ENCODE data around the gene STARD9.

Gene STARD9

DNA sequence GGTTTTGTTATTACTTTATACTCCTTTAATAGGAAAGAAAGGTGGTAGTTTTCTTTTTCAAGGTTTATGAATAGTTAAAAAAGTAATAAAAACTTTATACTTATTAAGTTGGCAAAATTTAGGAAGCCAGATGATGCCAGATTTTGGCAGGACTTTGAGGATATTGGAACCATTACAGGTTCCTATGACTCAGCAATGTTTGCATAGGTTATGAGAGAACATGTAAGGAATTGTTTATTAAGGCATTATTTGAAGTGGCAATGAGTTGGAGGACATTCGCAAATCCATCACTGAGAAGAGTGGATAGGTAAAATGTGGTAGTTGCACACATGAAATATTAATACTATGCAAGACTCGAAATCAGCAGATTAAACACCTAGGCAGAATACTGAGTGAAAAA is 131.7 kb downstream of the STARD9 start:
- Histone ChIP-seq H4K20me1 (ENCODE audit: insufficient read depth, low read length, poor library complexity, severe bottlenecking) (peaks cover 2% of the 10 kb centered on the region), H3K4me2 (ENCODE audit: low read depth, low read length, poor library complexity, severe bottlenecking) (no peak overlapping the region), H2AFZ (ENCODE audit: low read length) (no peak overlapping the region), H3K4me1 (ENCODE audit: insufficient read depth, low read length, poor library complexity, severe bottlenecking) (no peaks in the 10 kb centered on the region), H3K36me3 (ENCODE audit: insufficient read depth, low read length) (peaks cover 21% of the 10 kb centered on the region; the same call in 1 of the 2 replicates), H3F3A (ENCODE audit: low read depth) (no peaks in the 10 kb centered on the region; the same call in 1 of the 2 replicates), H3K9me3 (ENCODE audit: insufficient read depth, low read depth, low read length) (no peaks in the 10 kb centered on the region), H3K9me2 (replicated peaks; ENCODE audit: low read depth, low read length) (no peaks in the 10 kb centered on the region), H3K9ac (ENCODE audit: low read depth, low read length, poor library complexity, severe bottlenecking) (no peak overlapping the region), H3K4me3 (ENCODE audit: low read length, poor library complexity, severe bottlenecking) (no peak overlapping the region), H3K27me3 (ENCODE audit: insufficient read depth, low read length, poor library complexity, severe bottlenecking) (no peaks in the 10 kb centered on the region), H3K79me2 (ENCODE audit: insufficient read depth, low read length) (no peaks in the 10 kb centered on the region; the same call in 1 of the 2 replicates)
- TF ChIP-seq, protein P1, sequence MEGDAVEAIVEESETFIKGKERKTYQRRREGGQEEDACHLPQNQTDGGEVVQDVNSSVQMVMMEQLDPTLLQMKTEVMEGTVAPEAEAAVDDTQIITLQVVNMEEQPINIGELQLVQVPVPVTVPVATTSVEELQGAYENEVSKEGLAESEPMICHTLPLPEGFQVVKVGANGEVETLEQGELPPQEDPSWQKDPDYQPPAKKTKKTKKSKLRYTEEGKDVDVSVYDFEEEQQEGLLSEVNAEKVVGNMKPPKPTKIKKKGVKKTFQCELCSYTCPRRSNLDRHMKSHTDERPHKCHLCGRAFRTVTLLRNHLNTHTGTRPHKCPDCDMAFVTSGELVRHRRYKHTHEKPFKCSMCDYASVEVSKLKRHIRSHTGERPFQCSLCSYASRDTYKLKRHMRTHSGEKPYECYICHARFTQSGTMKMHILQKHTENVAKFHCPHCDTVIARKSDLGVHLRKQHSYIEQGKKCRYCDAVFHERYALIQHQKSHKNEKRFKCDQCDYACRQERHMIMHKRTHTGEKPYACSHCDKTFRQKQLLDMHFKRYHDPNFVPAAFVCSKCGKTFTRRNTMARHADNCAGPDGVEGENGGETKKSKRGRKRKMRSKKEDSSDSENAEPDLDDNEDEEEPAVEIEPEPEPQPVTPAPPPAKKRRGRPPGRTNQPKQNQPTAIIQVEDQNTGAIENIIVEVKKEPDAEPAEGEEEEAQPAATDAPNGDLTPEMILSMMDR (conservative IDR thresholded peaks at IDR 0.05; ENCODE audit: low read length): no peak
- TF ChIP-seq EZH2phosphoT487 (IDR thresholded peaks at IDR 0.05; ENCODE audit: borderline replicate concordance): no peak

DNA sequence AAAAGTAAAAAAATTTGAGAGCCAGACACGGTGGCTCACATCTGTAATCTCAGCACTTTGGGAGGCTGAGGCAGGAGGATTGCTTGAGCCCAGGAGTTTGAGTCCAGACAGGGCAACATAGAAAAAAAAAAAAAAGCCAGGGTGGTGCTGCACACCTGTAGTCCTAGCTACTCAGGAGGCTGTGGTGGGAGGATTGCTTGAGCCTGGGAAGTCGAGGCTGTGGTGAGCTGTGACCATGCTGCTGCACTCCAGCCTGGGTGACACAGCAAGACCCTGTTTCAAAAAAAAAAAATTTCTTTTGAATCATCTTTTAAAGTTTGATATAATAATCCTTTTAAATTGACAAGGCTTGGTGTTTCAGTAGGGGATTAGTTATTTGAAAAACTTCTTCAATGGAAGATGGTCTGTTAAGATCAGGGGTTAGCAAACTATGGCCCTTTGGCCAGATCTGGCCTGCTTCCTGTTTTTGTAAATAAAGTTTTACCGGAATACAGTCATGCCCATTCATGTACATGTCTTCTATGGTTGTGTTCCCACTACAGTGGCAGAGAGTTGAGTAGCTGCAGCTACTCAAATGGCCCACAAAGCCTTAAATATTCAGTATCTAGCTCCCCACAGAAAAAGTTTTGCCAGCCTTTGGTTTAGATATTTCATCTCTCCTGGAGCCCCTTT is 132.6 kb downstream of the STARD9 start:
- Histone ChIP-seq H3F3A (ENCODE audit: low read depth) (no peaks in the 10 kb centered on the region; the same call in 1 of the 2 replicates), H3K36me3 (ENCODE audit: insufficient read depth, low read length) (peaks cover 21% of the 10 kb centered on the region; the same call in 1 of the 2 replicates), H4K20me1 (ENCODE audit: insufficient read depth, low read length, poor library complexity, severe bottlenecking) (peaks cover 2% of the 10 kb centered on the region), H3K27me3 (ENCODE audit: insufficient read depth, low read length, poor library complexity, severe bottlenecking) (no peaks in the 10 kb centered on the region), H3K4me2 (ENCODE audit: low read depth, low read length, poor library complexity, severe bottlenecking) (no peak overlapping the region), H3K4me1 (ENCODE audit: insufficient read depth, low read length, poor library complexity, severe bottlenecking) (no peaks in the 10 kb centered on the region), H3K79me2 (ENCODE audit: insufficient read depth, low read length) (no peaks in the 10 kb centered on the region; the same call in 1 of the 2 replicates), H3K9me3 (ENCODE audit: insufficient read depth, low read depth, low read length) (no peaks in the 10 kb centered on the region), H3K9me2 (replicated peaks; ENCODE audit: low read depth, low read length) (no peaks in the 10 kb centered on the region), H3K9ac (ENCODE audit: low read depth, low read length, poor library complexity, severe bottlenecking) (no peak overlapping the region), H3K4me3 (ENCODE audit: low read length, poor library complexity, severe bottlenecking) (no peak overlapping the region), H2AFZ (ENCODE audit: low read length) (no peak overlapping the region)
- TF ChIP-seq EZH2phosphoT487 (IDR thresholded peaks at IDR 0.05; ENCODE audit: borderline replicate concordance): no peak
- TF ChIP-seq, protein P1 (conservative IDR thresholded peaks at IDR 0.05; ENCODE audit: low read length): no peak

DNA sequence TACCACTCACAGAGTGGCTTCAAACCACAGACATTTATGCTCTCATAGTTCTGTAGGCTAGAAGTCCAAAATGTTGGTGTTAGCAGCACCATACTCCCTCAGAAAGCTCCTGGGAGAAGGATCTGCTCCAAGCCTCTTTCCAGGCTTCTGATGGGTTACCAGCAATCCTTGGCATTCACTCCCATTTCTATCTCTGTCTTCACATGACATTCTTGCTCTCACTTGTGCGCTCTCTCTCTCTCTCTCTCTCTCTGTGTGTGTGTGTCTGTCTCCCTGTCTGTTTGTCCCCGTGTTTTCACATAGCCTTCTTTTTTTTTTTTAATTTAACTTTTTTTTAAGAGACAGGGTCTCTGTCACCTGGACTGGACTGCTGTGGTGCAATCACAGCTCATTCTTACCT is 135.3 kb downstream of the STARD9 start:
- Histone ChIP-seq H3K4me1 (ENCODE audit: insufficient read depth, low read length, poor library complexity, severe bottlenecking) (no peaks in the 10 kb centered on the region), H2AFZ (ENCODE audit: low read length) (no peak overlapping the region), H3F3A (ENCODE audit: low read depth) (no peaks in the 10 kb centered on the region; the same call in 1 of the 2 replicates), H3K9ac (ENCODE audit: low read depth, low read length, poor library complexity, severe bottlenecking) (no peak overlapping the region), H3K9me3 (ENCODE audit: insufficient read depth, low read depth, low read length) (no peaks in the 10 kb centered on the region), H4K20me1 (ENCODE audit: insufficient read depth, low read length, poor library complexity, severe bottlenecking) (peaks cover 2% of the 10 kb centered on the region), H3K79me2 (ENCODE audit: insufficient read depth, low read length) (peaks cover 4% of the 10 kb centered on the region; the same call in 1 of the 2 replicates), H3K9me2 (replicated peaks; ENCODE audit: low read depth, low read length) (no peaks in the 10 kb centered on the region), H3K4me2 (ENCODE audit: low read depth, low read length, poor library complexity, severe bottlenecking) (no peak overlapping the region), H3K36me3 (ENCODE audit: insufficient read depth, low read length) (peaks cover 18% of the 10 kb centered on the region; the same call in 1 of the 2 replicates), H3K27me3 (ENCODE audit: insufficient read depth, low read length, poor library complexity, severe bottlenecking) (no peaks in the 10 kb centered on the region), H3K4me3 (ENCODE audit: low read length, poor library complexity, severe bottlenecking) (no peak overlapping the region)
- TF ChIP-seq, protein P1 (conservative IDR thresholded peaks at IDR 0.05; ENCODE audit: low read length): no peak
- no peak for TF ChIP-seq EZH2phosphoT487 (IDR thresholded peaks at IDR 0.05; ENCODE audit: borderline replicate concordance)
